K562 (cell line): ENCODE data around the gene EHD2. TPM values are rescaled to one million over a fixed set of nuclear protein-coding genes. Genes with fewer than 3 reads are reported as not detected.
A peak's percentile ranks its signal among the peaks of the same experiment; 100 is the strongest.

ENCODE experiments used
- ATAC-seq: fragments of 200-7000 bp; cut with Tn5 transposase; 3 replicates; pipeline ENCODE4 v1.9.1; 2020; ENCODE audit warnings: moderate library complexity
- BruUV-seq: library from RNA; stranded (reverse); fragments of 400-500 nt; replicated peaks from 2 replicates; lab custom pipeline; 2021; lab: Mats Ljungman, UMichigan
- CTCF ChIA-PET: fragments of 300-600 bp; formaldehyde crosslinking; extraction: SDS; loops from one replicate; lab custom pipeline; 2021; ENCODE audit warnings: low intra/inter-chr PET ratio; lab: Yijun Ruan, JAX
- POLR2A ChIA-PET: fragments of 300-600, 350-650 bp; sonication (Branson Sonifier 250); formaldehyde crosslinking; extraction: SDS; loops from one replicate; lab custom pipeline; 2021; ENCODE audit warnings: antibody characterized with exemption, inconsistent platforms; lab: Yijun Ruan, JAX
- DNase-seq, 4 experiments: peaks; one replicate each; pipeline versions ENCODE4 v3.0.0 to v3.0.0-alpha.2; 2011 to 2018; ENCODE audit warnings: low spot score in 3 of 4, mixed read lengths in 3 of 4; ENCODE audit errors: extremely low read depth in 1 of 4
- FAIRE-seq: peaks from 2 replicates; lab custom pipeline; 2011; peaks lifted over from hg19 to GRCh38; lab: Jason Lieb, UNC
- H2AFZ ChIP-seq: 2 replicates; pipeline ENCODE4 v1.6.0; 2011; ENCODE audit warnings: low read depth, low read length, control low read depth, inconsistent platforms
- H3K27ac ChIP-seq: fragments of 200-600 bp; 3 replicates; pipeline ENCODE4 v1.8.0; 2011; ENCODE audit warnings: low read depth, mild to moderate bottlenecking, control low read depth, inconsistent platforms, low read length, moderate library complexity, mixed read lengths; ENCODE audit errors: extremely low read depth
- H3K27me3 ChIP-seq, 2 experiments: fragments of 300-600 bp in 1 of 2; 2 replicates in 1 of 2; 3 replicates in 1 of 2; pipeline versions ENCODE4 v1.6.0 to v1.8.0; 2011; ENCODE audit warnings: inconsistent platforms in 2 of 2, low read length in 2 of 2, mild to moderate bottlenecking in 1 of 2, mixed read lengths in 1 of 2, moderate library complexity in 1 of 2; ENCODE audit not compliant: control insufficient read depth in 2 of 2, insufficient read depth in 2 of 2
- H3K36me3 ChIP-seq: fragments of 300-600 bp; 3 replicates; pipeline ENCODE4 v1.8.0; 2011; ENCODE audit warnings: mild to moderate bottlenecking, low read length, inconsistent platforms; ENCODE audit not compliant: control insufficient read depth, insufficient read depth
- H3K4me1 ChIP-seq, 2 experiments: fragments of 200-600 bp in 1 of 2; replicated peaks in 1 of 2; 2 replicates in 1 of 2; 3 replicates in 1 of 2; pipeline versions ENCODE4 v1.5.1 to v1.8.0; 2011; ENCODE audit warnings: inconsistent platforms in 2 of 2, low read length in 2 of 2, mild to moderate bottlenecking in 1 of 2, mixed read lengths in 1 of 2, moderate library complexity in 1 of 2; ENCODE audit not compliant: control insufficient read depth in 2 of 2, insufficient read depth in 2 of 2
- H3K4me2 ChIP-seq: 2 replicates; pipeline ENCODE4 v1.6.1; 2011; ENCODE audit warnings: low read length, control low read depth, inconsistent platforms, mixed read lengths; ENCODE audit not compliant: insufficient read depth
- H3K4me3 ChIP-seq: fragments of 200-600 bp; sonication (generic), shearing (Covaris generic); 2 replicates; pipeline ENCODE4 v1.5.1; 2016; ENCODE audit warnings: control low read depth, inconsistent platforms
- H3K79me2 ChIP-seq: fragments of 200-600 bp; 3 replicates; pipeline ENCODE4 v1.8.0; 2011; ENCODE audit warnings: low read length, inconsistent platforms; ENCODE audit not compliant: control insufficient read depth, insufficient read depth
- H3K9ac ChIP-seq, 2 experiments: 2 replicates each; pipeline versions ENCODE4 v1.6.0 to v1.6.1; 2011; ENCODE audit warnings: low read depth in 2 of 2, low read length in 2 of 2, control low read depth in 1 of 2, inconsistent platforms in 1 of 2, mild to moderate bottlenecking in 1 of 2, mixed read lengths in 1 of 2; ENCODE audit not compliant: insufficient read depth in 1 of 2
- H3K9me1 ChIP-seq: one replicate; pipeline ENCODE4 v1.6.0; 2011; ENCODE audit warnings: inconsistent platforms, mild to moderate bottlenecking, low read length, moderate library complexity; ENCODE audit not compliant: control insufficient read depth, insufficient read depth
- H3K9me3 ChIP-seq: replicated peaks from 2 replicates; pipeline ENCODE4 v1.5.1; 2011; ENCODE audit warnings: low read depth, low read length, inconsistent platforms; ENCODE audit not compliant: control insufficient read depth, insufficient read depth
- H4K20me1 ChIP-seq: replicated peaks from 2 replicates; pipeline ENCODE4 v1.6.1; 2011; ENCODE audit warnings: low read length, inconsistent platforms, mixed read lengths; ENCODE audit not compliant: control insufficient read depth, insufficient read depth
- EP400 ChIP-seq: fragments of 450-650 bp; IDR thresholded peaks from 2 replicates; pipeline ENCODE4 v1.6.1; 2017; ENCODE audit warnings: antibody characterized with exemption, mild to moderate bottlenecking, moderate library complexity
- HMGN3 ChIP-seq: IDR thresholded peaks from 2 replicates; pipeline ENCODE4 v1.6.1; 2011; ENCODE audit warnings: borderline replicate concordance, low read depth, mild to moderate bottlenecking, mixed read lengths, low read length; ENCODE audit not compliant: insufficient read length; ENCODE audit errors: extremely low read depth
- IFI16 ChIP-seq: fragments of 250-450 bp; sonication (Bioruptor Pico); IDR thresholded peaks from 2 replicates; pipeline ENCODE4 v2.1.2; 2022; ENCODE audit warnings: mild to moderate bottlenecking, inconsistent platforms
- KLF10 ChIP-seq: fragments of 250-450 bp; sonication (Bioruptor Pico); IDR thresholded peaks from 2 replicates; pipeline ENCODE4 v1.6.1; 2021; ENCODE audit warnings: matching md5 sums
- NR3C1 ChIP-seq: sonication (generic); formaldehyde crosslinking; IDR thresholded peaks from 2 replicates; pipeline ENCODE4 v1.8.1; 2022; ENCODE audit warnings: missing genetic modification reagents
- RHOXF2B ChIP-seq: fragments of 250-450 bp; sonication (Bioruptor Pico); conservative IDR thresholded peaks from 2 replicates; pipeline ENCODE4 v1.5.1; 2021
- SUPT5H ChIP-seq: fragments of 450-650 bp; IDR thresholded peaks from 2 replicates; pipeline ENCODE4 v1.6.1; 2016
- TEAD4 ChIP-seq, 2 experiments: sonication (generic) in 1 of 2; formaldehyde crosslinking in 1 of 2; IDR thresholded peaks; 2 replicates each; pipeline versions ENCODE4 v1.6.1 to v1.8.0; 2012 to 2022; ENCODE audit warnings: borderline replicate concordance in 1 of 2, inconsistent platforms in 1 of 2, low read length in 1 of 2, mild to moderate bottlenecking in 1 of 2, missing genetic modification reagents in 1 of 2
- ZFX ChIP-seq: sonication (generic); formaldehyde crosslinking; IDR thresholded peaks from 2 replicates; pipeline ENCODE4 v1.8.0; 2022; ENCODE audit warnings: mild to moderate bottlenecking, missing genetic modification reagents, moderate library complexity
- ZNF212 ChIP-seq: fragments of 450-650 bp; formaldehyde crosslinking; IDR thresholded peaks from 2 replicates; pipeline ENCODE4 v1.4.0; 2020; ENCODE audit warnings: mild to moderate bottlenecking
- ZNF24 ChIP-seq: fragments of 450-650 bp; IDR thresholded peaks from 2 replicates; pipeline ENCODE4 v1.6.1; 2016
- ZNF316 ChIP-seq: fragments of 450-650 bp; IDR thresholded peaks from 2 replicates; pipeline ENCODE4 v1.6.1; 2016
- ZNF696 ChIP-seq: fragments of 250-450 bp; sonication (Bioruptor Pico); conservative IDR thresholded peaks from 2 replicates; pipeline ENCODE4 v1.4.0; 2020; ENCODE audit warnings: mild to moderate bottlenecking, moderate library complexity
- ZNF79 ChIP-seq: fragments of 250-450 bp; sonication (Bioruptor Pico); IDR thresholded peaks from 2 replicates; pipeline ENCODE4 v1.4.0; 2020; ENCODE audit warnings: low read depth, mild to moderate bottlenecking, moderate library complexity
- WGBS: fragments of 100-300 bp; shearing (Covaris generic); methylation state at CpG from one replicate; pipeline ENCODE4 v1.1.6; 2016; ENCODE audit warnings: low coverage, mixed read lengths; ENCODE audit not compliant: insufficient coverage; ENCODE audit errors: missing lambda C conversion rate; 5-methylcytosine and 5-hydroxymethylcytosine counted together
- in situ Hi-C: fragments of 300-500 bp; cut with MboI; formaldehyde crosslinking; loops from 4 replicates; pipeline ENCODE4 v1.15.0; 2018; ENCODE audit warnings: inconsistent platforms, mixed read lengths
- intact Hi-C: fragments of 100-400 bp; cut with micrococcal nuclease; formaldehyde crosslinking; loops from 2 replicates; pipeline ENCODE4 v1.14.2; 2022
- polyA plus RNA-seq, 8 experiments: library from polyadenylated mRNA; depleted of rRNA in 4 of 8; stranded (reverse) in 5 of 8; unstranded in 3 of 8; fragments of >200 nt; fragmentation: Nextera tagmentation in 2 of 8; fragmentation: Illumina TruSeq in 1 of 8; extraction: Ambion mirVana in 2 of 8; extraction: Trizol in 1 of 8; gene quantifications; 2 replicates each; pipeline versions ENCODE4 v1.2.1 to v1.2.3, GENCODE V29; 2011 to 2014; ENCODE audit warnings: inconsistent platforms in 1 of 8, missing spikeins in 1 of 8
- total RNA-seq, 7 experiments: library from RNA; depleted of rRNA in 6 of 7; stranded (reverse); fragments of >200 nt in 6 of 7; fragmentation: Illumina TruSeq in 2 of 7; extraction: Trizol in 2 of 7; gene quantifications; 2 replicates each; pipeline versions ENCODE4 v1.2.1 to v1.2.3, GENCODE V29; 2011 to 2021; ENCODE audit warnings: low replicate concordance in 1 of 7
- TF ChIP-seq, protein P1 (sequence below): IDR thresholded peaks from 3 replicates; pipeline ENCODE4 v1.6.1; 2011; ENCODE audit warnings: borderline replicate concordance, mild to moderate bottlenecking; ENCODE audit not compliant: insufficient read length, insufficient read depth
- TF ChIP-seq, protein P2 (sequence below): fragments of 450-650 bp; IDR thresholded peaks from 2 replicates; pipeline ENCODE4 v1.7.0; 2016; ENCODE audit warnings: borderline replicate concordance
- TF ChIP-seq, protein P3 (sequence below): fragments of 450-650 bp; IDR thresholded peaks from 2 replicates; pipeline ENCODE4 v1.7.1; 2018; ENCODE audit warnings: mild to moderate bottlenecking, low read depth; ENCODE audit not compliant: partially characterized antibody

The EHD2 gene
- total and polyA plus RNA-seq, 9 of the 15 experiments (the other 6 are each of a cell fraction or from before 2014, with no cell fraction given): 1.7 to 32.2 (median 3.0) TPM

DNA sequence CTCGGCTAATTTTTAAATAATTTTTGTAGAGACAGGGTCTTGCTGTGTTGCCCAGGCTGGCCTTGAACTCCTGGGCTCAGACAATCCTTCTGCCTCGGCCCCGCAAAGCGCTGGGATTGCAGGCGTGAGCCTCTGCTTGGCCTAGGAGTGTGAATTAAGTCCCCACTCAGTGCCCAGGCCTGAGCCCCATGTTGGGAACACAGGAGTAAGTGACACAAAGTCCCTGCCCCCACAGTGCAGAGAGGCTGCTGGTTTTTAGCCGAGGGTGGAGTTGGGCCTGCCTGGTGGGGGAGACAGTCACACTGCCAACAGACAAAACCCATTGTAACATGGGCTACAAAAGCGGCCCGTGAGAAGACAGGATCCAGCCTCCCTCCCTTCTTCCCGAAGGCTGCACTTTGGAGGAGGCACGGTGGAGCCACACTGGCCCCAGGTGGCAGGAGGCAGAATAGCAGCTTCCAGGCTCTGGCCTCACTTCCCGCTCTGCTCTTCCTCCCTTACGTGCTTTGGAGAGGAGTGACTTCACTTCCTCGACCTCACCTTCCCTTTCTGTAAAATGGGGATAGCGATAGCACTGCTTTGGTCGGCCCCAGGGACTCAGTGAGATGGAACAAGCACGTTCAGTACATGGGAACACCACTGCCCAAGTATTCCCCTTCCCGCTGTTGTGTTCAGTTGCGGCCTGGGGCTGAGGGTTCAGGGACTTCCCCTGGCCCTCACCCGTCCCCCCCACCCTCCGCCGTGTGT lies 15.2 kb upstream of the EHD2 start:
- Histone ChIP-seq H3K79me2 (no peaks in the 10 kb centered on the region), H2AFZ (no peak overlapping the region), H4K20me1 (no peaks in the 10 kb centered on the region), H3K27me3 (no peaks in the 10 kb centered on the region), H3K36me3 (peaks cover 27% of the 10 kb centered on the region; the same call in 2 of the 3 replicates), H3K9me1 (no peaks in the 10 kb centered on the region), H3K4me2 (no peak overlapping the region), H3K4me1 (peaks cover 0 to 29% of the 10 kb centered on the region in 2 experiments; a peak in 2 of 5 replicates), H3K27ac (no peak overlapping the region), H3K9ac (peak overlapping the region in 1 of 2 experiments; percentile 70; a peak in 2 of 4 replicates), H3K4me3 (no peak overlapping the region), H3K9me3 (no peaks in the 10 kb centered on the region)
- in situ Hi-C loops: loop anchor here (5.0 kb wide), 1 partner anchor 261 kb away; no protein-coding TSS in a partner anchor
- intact Hi-C loops: loop anchor here (1.0 to 10.0 kb wide), 4 partner anchors 96 to 403 kb away; partner anchors contain the start of gene NAPA
- ATAC-seq: peak; percentile 92
- WGBS: 30% methylated on average over 18 of the region's 21 CpGs
- CTCF ChIA-PET: interaction anchor here (0.6 to 5.6 kb wide), 5 partner anchors 9 to 597 kb away, joined by 3 to 79 read pairs (median 4); no protein-coding TSS in a partner anchor
- peak; percentile 82 to 86 (median 83) for DNase-seq
- POLR2A ChIA-PET: interaction anchor here (0.6 to 1.0 kb wide), 4 partner anchors 9 to 454 kb away, joined by 3 read pairs; no protein-coding TSS in a partner anchor
- peak; percentile 94 for FAIRE-seq
- no TSS peak for BruUV-seq
- TF ChIP-seq ZNF212 (CRISPR knock-in tag): no peak
- TF ChIP-seq NR3C1 (CRISPR knock-in tag): no peak
- TF ChIP-seq, protein P1, sequence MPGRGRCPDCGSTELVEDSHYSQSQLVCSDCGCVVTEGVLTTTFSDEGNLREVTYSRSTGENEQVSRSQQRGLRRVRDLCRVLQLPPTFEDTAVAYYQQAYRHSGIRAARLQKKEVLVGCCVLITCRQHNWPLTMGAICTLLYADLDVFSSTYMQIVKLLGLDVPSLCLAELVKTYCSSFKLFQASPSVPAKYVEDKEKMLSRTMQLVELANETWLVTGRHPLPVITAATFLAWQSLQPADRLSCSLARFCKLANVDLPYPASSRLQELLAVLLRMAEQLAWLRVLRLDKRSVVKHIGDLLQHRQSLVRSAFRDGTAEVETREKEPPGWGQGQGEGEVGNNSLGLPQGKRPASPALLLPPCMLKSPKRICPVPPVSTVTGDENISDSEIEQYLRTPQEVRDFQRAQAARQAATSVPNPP: no peak
- TF ChIP-seq RHOXF2B: no peak
- no peak for TF ChIP-seq ZNF79 (CRISPR knock-in tag)
- no peak for TF ChIP-seq KLF10 (CRISPR knock-in tag)
- no peak for TF ChIP-seq ZFX (CRISPR knock-in tag)
- TF ChIP-seq, protein P2, sequence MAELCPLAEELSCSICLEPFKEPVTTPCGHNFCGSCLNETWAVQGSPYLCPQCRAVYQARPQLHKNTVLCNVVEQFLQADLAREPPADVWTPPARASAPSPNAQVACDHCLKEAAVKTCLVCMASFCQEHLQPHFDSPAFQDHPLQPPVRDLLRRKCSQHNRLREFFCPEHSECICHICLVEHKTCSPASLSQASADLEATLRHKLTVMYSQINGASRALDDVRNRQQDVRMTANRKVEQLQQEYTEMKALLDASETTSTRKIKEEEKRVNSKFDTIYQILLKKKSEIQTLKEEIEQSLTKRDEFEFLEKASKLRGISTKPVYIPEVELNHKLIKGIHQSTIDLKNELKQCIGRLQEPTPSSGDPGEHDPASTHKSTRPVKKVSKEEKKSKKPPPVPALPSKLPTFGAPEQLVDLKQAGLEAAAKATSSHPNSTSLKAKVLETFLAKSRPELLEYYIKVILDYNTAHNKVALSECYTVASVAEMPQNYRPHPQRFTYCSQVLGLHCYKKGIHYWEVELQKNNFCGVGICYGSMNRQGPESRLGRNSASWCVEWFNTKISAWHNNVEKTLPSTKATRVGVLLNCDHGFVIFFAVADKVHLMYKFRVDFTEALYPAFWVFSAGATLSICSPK: no peak
- TF ChIP-seq IFI16 (CRISPR knock-in tag): no peak
- TF ChIP-seq, protein P3, sequence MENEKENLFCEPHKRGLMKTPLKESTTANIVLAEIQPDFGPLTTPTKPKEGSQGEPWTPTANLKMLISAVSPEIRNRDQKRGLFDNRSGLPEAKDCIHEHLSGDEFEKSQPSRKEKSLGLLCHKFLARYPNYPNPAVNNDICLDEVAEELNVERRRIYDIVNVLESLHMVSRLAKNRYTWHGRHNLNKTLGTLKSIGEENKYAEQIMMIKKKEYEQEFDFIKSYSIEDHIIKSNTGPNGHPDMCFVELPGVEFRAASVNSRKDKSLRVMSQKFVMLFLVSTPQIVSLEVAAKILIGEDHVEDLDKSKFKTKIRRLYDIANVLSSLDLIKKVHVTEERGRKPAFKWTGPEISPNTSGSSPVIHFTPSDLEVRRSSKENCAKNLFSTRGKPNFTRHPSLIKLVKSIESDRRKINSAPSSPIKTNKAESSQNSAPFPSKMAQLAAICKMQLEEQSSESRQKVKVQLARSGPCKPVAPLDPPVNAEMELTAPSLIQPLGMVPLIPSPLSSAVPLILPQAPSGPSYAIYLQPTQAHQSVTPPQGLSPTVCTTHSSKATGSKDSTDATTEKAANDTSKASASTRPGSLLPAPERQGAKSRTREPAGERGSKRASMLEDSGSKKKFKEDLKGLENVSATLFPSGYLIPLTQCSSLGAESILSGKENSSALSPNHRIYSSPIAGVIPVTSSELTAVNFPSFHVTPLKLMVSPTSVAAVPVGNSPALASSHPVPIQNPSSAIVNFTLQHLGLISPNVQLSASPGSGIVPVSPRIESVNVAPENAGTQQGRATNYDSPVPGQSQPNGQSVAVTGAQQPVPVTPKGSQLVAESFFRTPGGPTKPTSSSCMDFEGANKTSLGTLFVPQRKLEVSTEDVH: no peak
- no peak for TF ChIP-seq HMGN3
- peak; percentile 52; the same call in 1 of the 2 replicates for TF ChIP-seq ZNF24
- TF ChIP-seq EP400: no peak
- TF ChIP-seq ZNF696 (CRISPR knock-in tag): no peak
- TF ChIP-seq TEAD4 (IDR thresholded peaks at IDR 0.05; ENCODE audit: low read length): no peak
- no peak for TF ChIP-seq TEAD4 (CRISPR knock-in tag; IDR thresholded peaks at IDR 0.05; ENCODE audit: borderline replicate concordance)
- no peak for TF ChIP-seq ZNF316
- no peak for TF ChIP-seq SUPT5H
